Measurements from ENCODE around the gene MLXIP. TPM values are rescaled to one million over a fixed set of nuclear protein-coding genes. Genes with fewer than 3 reads are reported as not detected.
A peak's percentile ranks its signal among the peaks of the same experiment; 100 is the strongest.

MLXIP gene
- total and polyA plus RNA-seq, 2 donors (not counting 3 experiments of a cell fraction or from before 2014, with no cell fraction given): 22.0 to 72.5 TPM

- H3K4me2 ChIP-seq (ENCODE audit: insufficient read depth, low read length): peak overlapping the region; percentile 53
- no peak overlapping the region for H3K4me3 ChIP-seq (replicated peaks in 1 of 3; ENCODE audit: insufficient read depth in 1 of 3, low read depth in 1 of 3, low read length in 3 of 3)
- peak; percentile 98 for FAIRE-seq
- H4K20me1 ChIP-seq (replicated peaks; ENCODE audit: control insufficient read depth, extremely low read depth, insufficient read depth, low read length): no peaks in the 10 kb centered on the region
- ChIA-PET POLR2A (interaction anchor here (0.7 kb wide), 1 partner anchor 53 kb away, joined by 3 read pairs; no protein-coding TSS in a partner anchor), CTCF (interaction anchor here (0.8 to 4.6 kb wide), 6 partner anchors 9 to 66 kb away, joined by 3 to 40 read pairs (median 11); no protein-coding TSS in a partner anchor)
- no peaks in the 10 kb centered on the region for H3K9me1 ChIP-seq (replicated peaks; ENCODE audit: control insufficient read depth, extremely low read depth, insufficient read depth, low read length)
- TF ChIP-seq EZH2 (IDR thresholded peaks at IDR 0.05; ENCODE audit: borderline replicate concordance, low read depth, low read length, severe bottlenecking) (no peak), CTCF (IDR thresholded peaks at IDR 0.05; ENCODE audit: extremely low read depth in 1 of 2, insufficient read depth in 1 of 2, low read depth in 1 of 2, low read length in 2 of 2) (peak; percentile 48 to 57), POLR2AphosphoS5 (IDR thresholded peaks at IDR 0.05; ENCODE audit: insufficient read depth, low read depth, low read length) (peak; percentile 48), MAX (IDR thresholded peaks at IDR 0.05; ENCODE audit: insufficient read depth, insufficient read length) (peak; percentile 99), FOS (IDR thresholded peaks at IDR 0.05; ENCODE audit: borderline replicate concordance, insufficient read depth, low read length) (no peak), JUN (IDR thresholded peaks at IDR 0.05; ENCODE audit: borderline replicate concordance, insufficient read depth, insufficient read length, low read depth) (no peak), POLR2A (IDR thresholded peaks at IDR 0.05; ENCODE audit: low read depth, low read length) (peak; percentile 58)
- BruUV-seq (replicated peaks): TSS peak; percentile 58
- peak overlapping the region; percentile 46 for H2AFZ ChIP-seq (ENCODE audit: low read depth, low read length)
- H3K9me3 ChIP-seq (replicated peaks; ENCODE audit: control insufficient read depth, insufficient read depth, low read length): no peaks in the 10 kb centered on the region
- H3K27ac ChIP-seq (ENCODE audit: insufficient read depth, low read depth, low read length): peak overlapping the region; percentile 60
- H3K36me3 ChIP-seq (ENCODE audit: control insufficient read depth in 2 of 2, extremely low read depth in 1 of 2, insufficient read depth in 2 of 2, low read length in 2 of 2): no peaks in the 10 kb centered on the region
- dilution Hi-C loops (cut with MboI; ENCODE audit: extremely low pct_ligation_motif_present, low sequenced_read_pairs) (no loop called here), intact Hi-C loops (cut with micrococcal nuclease) (loop anchor here (1.0 to 5.0 kb wide), 2 partner anchors 14 to 43 kb away; partner anchors contain the start of gene MLXIP)
- H3K9ac ChIP-seq (replicated peaks; ENCODE audit: extremely low read depth, insufficient read depth, low read length): no peak overlapping the region
- H3K4me1 ChIP-seq (ENCODE audit: control insufficient read depth, extremely low read depth, insufficient read depth, low read length): peaks cover 37% of the 10 kb centered on the region
- peak; percentile 95 for DNase-seq (ENCODE audit: low read depth, low spot score)
- H3K79me2 ChIP-seq (ENCODE audit: control insufficient read depth, insufficient read depth, low read length): no peaks in the 10 kb centered on the region
- H3K27me3 ChIP-seq (ENCODE audit: control insufficient read depth in 2 of 2, insufficient read depth in 2 of 2, low read length in 2 of 2): no peaks in the 10 kb centered on the region
These were observed 14.4 kb upstream of the MLXIP start for GRCh38 chr12:122064025-122064777.

Measured in endothelial cell of umbilical vein (primary cell).